ENCODE results near the gene GPRASP3.
"Not testable (repeated sequence)": the region's sequence is repeated elsewhere in the genome, so short reads cannot be mapped to it uniquely, and the experiment has no call there.

The GPRASP3 gene

GRCh38 chrX:102720237-102721168, at the start of gene GPRASP3:
TSS of gene GPRASP3 (plus strand) at chrX:102720743. CDS start at chrX:102748996, 28,253 bp downstream.
- DNase-seq: peak; percentile 76

- DNase-seq: no peak
Measured at GRCh38 chrX:102672856-102673255, 47.7 kb upstream of the GPRASP3 start.

DNA sequence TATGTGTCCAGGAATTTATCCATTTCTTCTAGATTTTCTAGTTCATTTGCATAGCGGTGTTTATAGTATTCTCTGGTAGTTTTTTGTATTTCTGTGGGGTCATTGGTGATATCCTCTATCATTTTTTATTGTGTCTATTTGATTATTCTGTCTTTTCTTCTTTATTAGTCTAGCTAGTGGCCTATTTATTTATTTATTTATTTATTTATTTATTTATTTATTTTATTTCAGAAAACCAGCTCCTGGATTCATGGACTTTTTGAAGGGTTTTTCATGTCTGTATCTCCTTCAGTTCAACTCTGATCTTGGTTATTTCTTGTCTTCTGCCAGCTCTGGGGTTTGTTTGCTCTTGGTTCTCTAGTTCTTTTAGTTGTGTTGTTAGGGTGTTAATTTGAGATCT, 43.1 kb upstream of the GPRASP3 start:
- not testable (repeated sequence) for DNase-seq

- no peak for DNase-seq
Measured at GRCh38 chrX:102684772-102685520, 35.6 kb upstream of the GPRASP3 start.

- no peak for DNase-seq
Measured at GRCh38 chrX:102694749-102695148, 25.8 kb upstream of the GPRASP3 start.

DNA sequence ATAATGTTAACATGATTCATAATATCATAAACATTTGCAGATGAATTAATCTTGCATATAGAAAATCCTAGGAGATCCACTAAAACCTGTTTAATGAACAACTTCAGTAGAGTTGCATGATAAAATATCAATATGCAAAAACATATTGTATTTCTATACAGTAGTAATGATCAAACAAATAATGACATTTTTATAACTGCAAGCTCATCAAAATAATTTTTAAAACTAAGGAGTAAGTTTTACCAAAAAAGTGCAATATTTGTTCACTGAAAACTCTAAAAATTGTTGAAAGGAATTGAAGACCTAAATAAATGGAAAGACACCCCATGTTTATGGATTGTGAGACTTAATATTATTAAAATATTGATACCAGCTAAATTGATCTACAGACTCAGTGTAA, 24.2 kb upstream of the GPRASP3 start:
- DNase-seq: no peak

GRCh38 chrX:102697494-102697893, 23.0 kb upstream of the GPRASP3 start:
- DNase-seq: no peak

- DNase-seq: no peak
Measured at GRCh38 chrX:102708900-102709299, 11.6 kb upstream of the GPRASP3 start.

GRCh38 chrX:102711872-102712215, 8.7 kb upstream of the GPRASP3 start:
- DNase-seq: no peak

- DNase-seq: no peak
Measured at GRCh38 chrX:102712216-102712966, 8.2 kb upstream of the GPRASP3 start, which contains the start of gene GPRASP2. TSS of gene GPRASP2 (plus strand) at chrX:102712448. CDS start at chrX:102714870, 2,422 bp downstream.

GRCh38 chrX:102712981-102713625, 7.4 kb upstream of the GPRASP3 start:
- no peak for DNase-seq

DNA sequence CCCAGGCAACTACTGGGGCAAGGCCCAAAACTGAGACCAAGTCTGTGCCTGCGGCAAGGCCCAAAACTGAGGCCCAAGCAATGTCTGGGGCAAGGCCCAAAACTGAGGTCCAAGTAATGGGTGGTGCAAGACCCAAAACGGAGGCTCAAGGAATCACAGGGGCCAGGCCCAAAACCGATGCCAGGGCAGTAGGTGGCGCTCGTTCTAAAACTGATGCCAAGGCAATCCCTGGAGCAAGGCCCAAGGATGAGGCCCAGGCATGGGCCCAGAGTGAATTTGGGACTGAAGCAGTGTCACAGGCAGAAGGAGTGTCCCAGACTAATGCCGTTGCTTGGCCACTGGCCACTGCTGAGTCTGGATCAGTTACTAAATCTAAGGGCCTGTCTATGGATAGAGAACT, 5.5 kb upstream of the GPRASP3 start:
- DNase-seq: no peak

DNA sequence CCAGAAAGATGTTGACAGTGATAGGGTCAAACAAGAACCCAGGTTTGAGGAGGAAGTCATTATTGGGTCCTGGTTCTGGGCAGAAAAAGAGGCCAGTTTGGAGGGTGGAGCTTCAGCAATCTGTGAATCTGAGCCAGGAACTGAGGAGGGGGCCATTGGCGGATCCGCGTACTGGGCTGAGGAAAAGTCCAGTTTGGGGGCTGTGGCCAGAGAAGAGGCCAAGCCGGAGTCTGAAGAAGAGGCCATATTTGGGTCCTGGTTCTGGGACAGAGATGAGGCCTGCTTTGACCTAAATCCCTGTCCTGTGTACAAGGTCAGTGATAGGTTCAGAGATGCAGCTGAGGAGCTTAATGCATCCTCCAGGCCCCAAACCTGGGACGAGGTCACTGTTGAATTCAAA, 4.6 kb upstream of the GPRASP3 start:
- DNase-seq: no peak

DNA sequence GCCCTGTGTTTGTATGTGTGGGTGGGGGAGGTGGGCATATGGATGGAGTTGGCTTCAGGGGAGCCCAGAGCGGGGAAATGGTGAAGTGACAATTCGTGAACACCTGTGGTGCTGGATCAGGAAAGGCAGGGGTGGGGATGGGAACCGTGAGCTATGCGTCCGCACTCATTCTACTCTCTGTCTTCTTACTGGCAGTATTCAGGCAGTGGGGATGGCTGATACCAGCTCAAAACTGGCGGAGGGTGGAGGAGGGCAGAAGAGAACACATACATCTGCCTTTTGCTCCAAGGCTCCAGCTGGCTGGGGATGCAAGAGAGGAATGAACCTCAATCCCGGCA, 595 bp downstream of the GPRASP3 start:
- not testable (repeated sequence) for DNase-seq

DNA sequence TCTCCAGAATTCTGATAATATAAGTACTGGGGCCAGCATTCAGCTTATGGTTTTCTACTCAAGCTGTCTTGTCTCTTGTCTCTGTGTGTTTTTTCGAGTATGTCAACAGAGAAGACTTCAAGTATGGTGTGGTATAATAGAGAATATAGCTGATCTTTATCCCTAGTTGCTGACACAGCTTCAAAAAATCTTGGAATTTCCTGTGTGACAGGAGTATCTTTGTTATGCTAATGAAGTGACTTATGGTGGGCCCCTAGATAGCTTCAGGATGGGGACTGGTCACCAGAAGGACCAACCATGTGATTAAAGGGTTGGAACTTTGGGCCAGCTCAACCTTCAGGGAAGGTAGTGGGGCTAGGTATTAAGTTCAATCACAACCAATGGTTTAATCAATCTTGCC, 2.9 kb downstream of the GPRASP3 start:
- no peak for DNase-seq

DNA sequence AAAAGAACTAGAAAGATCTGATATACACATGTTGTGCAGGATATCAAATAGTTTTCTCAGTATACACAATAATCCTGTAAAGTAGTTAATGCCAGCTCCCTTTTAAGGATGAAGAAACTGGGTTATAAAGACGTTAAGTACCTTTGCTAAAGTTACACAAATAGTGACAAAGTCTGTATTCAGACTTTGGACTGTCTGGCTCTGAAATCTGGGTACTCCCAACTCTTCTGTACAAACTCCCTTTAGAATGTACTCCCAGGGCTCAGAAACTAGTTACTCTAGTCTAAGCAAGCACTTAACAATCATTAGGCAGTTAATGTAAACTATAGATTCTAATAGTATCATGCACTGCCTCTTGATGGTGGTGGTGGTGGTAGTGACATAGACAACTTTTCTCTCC, 7.2 kb downstream of the GPRASP3 start:
- DNase-seq: no peak

- no peak for DNase-seq
Measured at GRCh38 chrX:102728646-102729045, 8.1 kb downstream of the GPRASP3 start.

DNA sequence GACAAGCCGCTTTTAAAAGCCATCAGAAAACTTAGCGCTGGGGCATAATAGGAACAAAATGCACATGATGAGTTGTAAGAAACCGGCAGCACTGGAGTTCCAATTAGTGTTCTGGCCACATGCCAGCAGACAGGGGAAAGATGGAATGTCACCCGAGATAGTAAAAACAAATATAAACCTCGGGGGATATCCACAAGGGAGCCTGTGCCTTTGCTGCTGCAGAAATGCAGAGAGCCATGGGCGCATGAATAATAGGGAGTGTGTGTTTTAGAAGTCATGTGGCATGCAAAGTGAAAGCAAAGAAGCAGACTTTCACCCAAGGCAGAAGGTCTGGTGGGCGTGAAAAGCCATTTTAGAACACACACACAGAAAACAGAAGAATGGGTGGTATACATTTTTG, 19.1 kb downstream of the GPRASP3 start:
- no peak for DNase-seq

- peak; percentile 17 for DNase-seq
Measured at GRCh38 chrX:102744307-102744706, 23.8 kb downstream of the GPRASP3 start.

DNA sequence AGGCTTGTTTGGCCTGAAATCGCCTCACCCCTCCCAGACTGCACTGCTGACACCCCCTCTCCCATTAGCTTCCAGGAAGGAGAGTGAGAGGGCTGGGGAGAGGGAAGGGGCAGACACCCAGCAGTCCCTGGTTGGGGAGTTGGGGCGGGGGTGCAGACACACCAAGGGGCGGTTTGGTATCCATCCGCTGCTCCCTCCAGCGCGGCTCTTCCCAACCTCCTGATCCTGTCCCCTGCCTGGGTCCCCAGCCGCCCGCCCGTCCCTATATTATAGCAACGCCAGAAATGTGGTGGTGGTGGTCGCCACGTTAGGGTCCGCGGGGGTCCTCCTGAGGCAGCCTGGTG, 24.9 kb downstream of the GPRASP3 start:
- no peak for DNase-seq

DNA sequence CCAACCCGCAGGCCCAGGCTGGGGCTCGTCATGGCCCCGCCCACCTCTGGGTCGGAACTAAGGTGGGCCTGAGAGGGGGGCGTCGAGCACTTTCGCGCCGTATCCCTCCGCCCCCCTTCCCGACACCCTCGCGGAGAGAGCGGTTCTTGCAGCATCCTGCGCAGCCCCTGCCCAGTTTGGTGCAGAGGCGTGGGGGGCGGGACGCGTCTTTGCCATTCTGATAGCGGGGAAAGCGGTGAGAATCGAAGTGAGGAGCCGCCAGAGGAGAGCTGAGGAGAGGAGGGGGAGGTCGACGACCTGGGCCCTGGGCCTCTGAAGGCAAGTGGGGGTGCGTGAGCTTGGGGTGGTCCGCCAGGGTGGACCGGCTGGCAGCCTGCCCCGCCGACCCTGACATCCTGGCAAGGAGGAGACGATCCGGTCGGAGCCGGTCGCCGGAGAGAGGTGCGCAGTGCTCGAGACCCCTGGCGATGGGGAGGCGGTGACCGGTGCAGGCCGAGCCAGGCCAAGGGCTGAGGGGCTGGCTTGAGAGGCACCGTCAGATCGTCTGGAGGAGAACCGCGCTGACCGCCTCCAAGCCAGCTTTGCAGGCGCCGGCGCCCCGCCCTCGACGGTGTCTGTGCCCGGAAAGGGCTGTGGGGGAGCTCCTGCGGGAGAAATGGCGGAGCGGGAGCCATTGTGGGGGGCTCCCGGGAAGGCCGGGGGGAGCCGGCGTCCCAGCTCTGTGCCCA, 25.5 kb downstream of the GPRASP3 start:
- no peak for DNase-seq

DNA sequence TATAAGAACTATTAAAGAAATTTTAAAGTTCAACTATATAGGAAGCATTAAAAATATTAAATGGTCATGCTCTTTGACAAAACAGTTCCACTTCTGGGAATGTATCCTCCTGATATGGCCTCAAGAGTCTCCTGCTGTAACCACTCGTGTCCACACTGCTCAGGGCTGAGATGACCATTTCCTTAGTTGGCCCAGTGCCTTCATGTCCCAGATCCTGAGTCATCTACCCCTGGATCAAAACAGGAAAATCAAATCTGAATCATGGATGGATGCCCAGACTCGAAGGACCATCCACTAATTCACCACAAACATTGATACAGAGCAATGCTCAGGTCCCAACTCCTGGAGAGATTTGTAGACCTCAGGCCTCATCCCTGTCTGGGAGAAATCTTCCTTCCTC, 44.7 kb downstream of the GPRASP3 start:
- DNase-seq: no peak

Measured in activated CD4-positive, alpha-beta T cell treated with anti-CD3 and anti-CD28 coated beads, Interleukin-2, Interleukin-6, amounts not matched to agents 100 ng/mL and 50 ng/mL, durations not matched to agents 16 hours and 8 hours (primary cell).